Adrenal gland (tissue), 12 donors: Measurements from ENCODE around the gene SYCP2L. TPM values are rescaled to one million over a fixed set of nuclear protein-coding genes. Genes with fewer than 3 reads are reported as not detected.
"Not testable (repeated sequence)": the region's sequence is repeated elsewhere in the genome, so short reads cannot be mapped to it uniquely, and the experiment has no call there.

Experiments
- DNase-seq, 7 donors: peaks; one replicate each; pipeline ENCODE4 v3.0.0-alpha.2; 2019 to 2020
- H3K27ac ChIP-seq, 5 donors: fragments of 200-600 bp; sonication (generic) in 4 of 5; 1 replicate in 3 of 5; 2 replicates in 2 of 5; pipeline versions ENCODE4 v1.5.1 to v1.8.0; 2016 to 2020; ENCODE audit warnings: mild to moderate bottlenecking in 1 of 5
- H3K27me3 ChIP-seq: fragments of 200-600 bp; 2 replicates; pipeline ENCODE4 v1.8.0; 2021
- H3K36me3 ChIP-seq, 2 donors: fragments of 200-600 bp; replicated peaks in 1 of 2; 1 replicate in 1 of 2; 2 replicates in 1 of 2; pipeline versions ENCODE4 v1.5.1 to v1.8.0; 2018 to 2022
- H3K4me1 ChIP-seq, 2 donors: fragments of 200-600 bp; replicated peaks in 1 of 2; 1 replicate in 1 of 2; 2 replicates in 1 of 2; pipeline versions ENCODE4 v1.5.1 to v1.8.0; 2018 to 2021
- H3K4me3 ChIP-seq, 4 donors: fragments of 200-600 bp; sonication (generic) in 3 of 4; one replicate each; pipeline ENCODE4 v1.5.1; 2016 to 2018
- H3K9me3 ChIP-seq, 3 donors: fragments of 200-600 bp; sonication (generic) in 1 of 3; replicated peaks in 1 of 3; 1 replicate in 2 of 3; 2 replicates in 1 of 3; pipeline versions ENCODE4 v1.5.1 to v1.8.0; 2016 to 2021
- POLR2A ChIP-seq, 2 donors: fragments of 450-650 bp; IDR thresholded peaks; one replicate each; pipeline ENCODE4 v1.6.1; 2017; ENCODE audit warnings: antibody characterized with exemption in 2 of 2, mild to moderate bottlenecking in 2 of 2, moderate library complexity in 1 of 2
- WGBS, 4 donors: extraction: QIAGEN DNeasy Blood & Tissue Kit in 2 of 4; methylation state at CpG; one replicate each; pipeline versions ENCODE4 v1.1.5 to v1.1.7; 2013 to 2017; 5-methylcytosine and 5-hydroxymethylcytosine counted together
- intact Hi-C, 2 donors: fragments of 100-400 bp; cut with DNase I; formaldehyde crosslinking; loops; one replicate each; pipeline versions ENCODE4 v1.14.1 to v1.15.0; 2022 to 2023
- polyA plus RNA-seq, 3 donors: library from polyadenylated mRNA; stranded (reverse); fragments of 200-250 nt in 2 of 3; fragments of 350-450 nt in 1 of 3; fragmentation: Illumina TruSeq in 1 of 3; extraction: RNeasy Lipid Tissue Mini Kit (QIAGEN cat#74804) in 1 of 3; gene quantifications; one replicate each; pipeline ENCODE4 v1.2.3, GENCODE V29; 2013 to 2014
- total RNA-seq, 9 donors: library from RNA; depleted of rRNA in 4 of 9; stranded (reverse); fragments of >200 nt in 4 of 9; fragments of 120-200 nt in 1 of 9; fragmentation: NEBNext Ultra II Directional in 1 of 9; extraction: Animal tissue kit (Norgen Biotek cat#: 25700) in 1 of 9; gene quantifications; one replicate each; pipeline versions ENCODE4 v1.1.0 to v1.2.4, GENCODE V29; 2013 to 2023
- TF ChIP-seq, protein P1 (sequence below), 6 experiments: fragments of 450-650 bp in 4 of 6; fragments of 200-600 bp in 2 of 6; sonication (generic) in 1 of 6; IDR thresholded peaks; 1 replicate in 5 of 6; 2 replicates in 1 of 6; pipeline versions ENCODE4 v1.5.1 to v1.8.0; 2016 to 2021; ENCODE audit warnings: antibody characterized with exemption in 6 of 6, mild to moderate bottlenecking in 2 of 6, moderate library complexity in 1 of 6
- donor health status: healthy with polysubstance abuse.
- donor health status: Bipolar disorder and iron deficiency.
- donor health status: DM: yes; HTN: yes; CAD: no.
- donor health status: DM: no; HTN: no; CAD: no.
- donor health status: DM: no; HTN: no; CAD: no.
- donor health status: DM: yes; HTN: yes; CAD: no.

SYCP2L gene
- total and polyA plus RNA-seq, 12 donors, result 0.09 to 3.0 (median 0.64) TPM; not detected in 2

DNA sequence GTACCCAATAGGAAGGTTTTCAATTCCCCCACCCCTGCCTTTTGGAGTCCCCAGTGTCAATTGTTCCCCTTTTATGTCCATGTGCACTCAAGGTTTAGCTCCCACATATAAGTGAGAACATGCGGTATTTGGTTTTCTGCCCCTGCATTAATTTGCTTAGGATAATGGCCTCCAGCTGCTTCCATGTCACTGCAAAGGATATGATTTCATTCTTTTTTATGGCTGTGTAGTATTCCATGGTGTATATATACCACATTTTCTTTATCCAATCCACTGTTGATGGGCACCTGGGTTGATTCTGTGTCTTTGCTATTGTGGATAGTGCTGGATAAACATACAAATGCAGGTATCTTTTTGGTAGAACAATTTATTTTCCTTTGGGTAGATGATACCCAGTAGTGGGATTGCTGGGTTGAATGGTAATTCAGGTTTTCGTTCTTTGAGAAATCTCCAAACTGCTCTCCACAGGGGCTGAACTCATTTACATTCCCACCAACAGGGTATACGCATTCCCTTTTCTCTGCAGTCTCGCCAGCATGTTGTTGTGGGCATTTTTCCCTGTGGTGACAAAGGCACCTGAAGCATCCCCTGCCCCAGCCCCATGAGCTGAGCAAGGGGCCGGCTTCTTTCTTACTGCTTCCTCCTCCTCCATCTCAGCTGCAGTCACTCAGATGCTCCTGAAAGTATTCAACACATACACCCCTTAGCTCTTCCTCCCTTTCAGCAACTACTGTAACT is 90.5 kb downstream of the SYCP2L start:
- no peaks in the 10 kb centered on the region for H3K36me3 ChIP-seq
- WGBS, 4 donors, result 88 to 94% (median 93%) methylated on average over 5 of the region's 5 CpGs
- DNase-seq, result no peak
- TF ChIP-seq, protein P1, sequence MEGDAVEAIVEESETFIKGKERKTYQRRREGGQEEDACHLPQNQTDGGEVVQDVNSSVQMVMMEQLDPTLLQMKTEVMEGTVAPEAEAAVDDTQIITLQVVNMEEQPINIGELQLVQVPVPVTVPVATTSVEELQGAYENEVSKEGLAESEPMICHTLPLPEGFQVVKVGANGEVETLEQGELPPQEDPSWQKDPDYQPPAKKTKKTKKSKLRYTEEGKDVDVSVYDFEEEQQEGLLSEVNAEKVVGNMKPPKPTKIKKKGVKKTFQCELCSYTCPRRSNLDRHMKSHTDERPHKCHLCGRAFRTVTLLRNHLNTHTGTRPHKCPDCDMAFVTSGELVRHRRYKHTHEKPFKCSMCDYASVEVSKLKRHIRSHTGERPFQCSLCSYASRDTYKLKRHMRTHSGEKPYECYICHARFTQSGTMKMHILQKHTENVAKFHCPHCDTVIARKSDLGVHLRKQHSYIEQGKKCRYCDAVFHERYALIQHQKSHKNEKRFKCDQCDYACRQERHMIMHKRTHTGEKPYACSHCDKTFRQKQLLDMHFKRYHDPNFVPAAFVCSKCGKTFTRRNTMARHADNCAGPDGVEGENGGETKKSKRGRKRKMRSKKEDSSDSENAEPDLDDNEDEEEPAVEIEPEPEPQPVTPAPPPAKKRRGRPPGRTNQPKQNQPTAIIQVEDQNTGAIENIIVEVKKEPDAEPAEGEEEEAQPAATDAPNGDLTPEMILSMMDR (IDR thresholded peaks at IDR 0.05), result no peak
- TF ChIP-seq POLR2A (IDR thresholded peaks at IDR 0.05), result no peak
- no peaks in the 10 kb centered on the region for H3K9me3 ChIP-seq
- no peak overlapping the region for H3K4me3 ChIP-seq
- intact Hi-C loops, result no loop called here
- H3K27ac ChIP-seq, result no peak overlapping the region
- H3K4me1 ChIP-seq, result no peaks in the 10 kb centered on the region
- no peaks in the 10 kb centered on the region for H3K27me3 ChIP-seq

DNA sequence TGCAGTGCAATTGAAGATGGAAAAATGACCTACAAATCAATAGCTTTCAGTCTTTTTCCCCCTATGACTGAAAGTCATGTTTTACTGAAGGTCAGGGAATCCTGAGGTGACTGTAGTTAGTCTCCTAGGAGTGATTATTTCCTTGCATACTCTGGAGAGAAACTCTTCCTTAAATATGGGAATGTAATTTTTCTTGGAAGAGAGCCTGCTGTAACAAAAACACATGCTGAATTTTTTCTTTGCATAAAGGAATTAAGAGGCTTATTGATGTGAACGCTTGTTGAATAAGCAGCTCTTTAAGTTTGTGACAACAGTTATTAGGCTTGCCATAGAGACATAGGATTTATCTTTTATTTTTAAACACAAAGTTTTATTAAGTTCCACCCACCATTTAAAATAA is 92.8 kb downstream of the SYCP2L start:
- DNase-seq, result no peak
- intact Hi-C loops, result no loop called here
- WGBS, 4 donors, result 62 to 79% (median 69%) methylated on average over 1 of the region's 1 CpG
- Histone ChIP-seq H3K27ac (no peak overlapping the region), H3K27me3 (no peaks in the 10 kb centered on the region), H3K4me1 (no peaks in the 10 kb centered on the region), H3K9me3 (no peaks in the 10 kb centered on the region), H3K36me3 (no peaks in the 10 kb centered on the region), H3K4me3 (no peak overlapping the region)
- TF ChIP-seq POLR2A (IDR thresholded peaks at IDR 0.05), result no peak
- TF ChIP-seq, protein P1 (IDR thresholded peaks at IDR 0.05), result no peak

DNA sequence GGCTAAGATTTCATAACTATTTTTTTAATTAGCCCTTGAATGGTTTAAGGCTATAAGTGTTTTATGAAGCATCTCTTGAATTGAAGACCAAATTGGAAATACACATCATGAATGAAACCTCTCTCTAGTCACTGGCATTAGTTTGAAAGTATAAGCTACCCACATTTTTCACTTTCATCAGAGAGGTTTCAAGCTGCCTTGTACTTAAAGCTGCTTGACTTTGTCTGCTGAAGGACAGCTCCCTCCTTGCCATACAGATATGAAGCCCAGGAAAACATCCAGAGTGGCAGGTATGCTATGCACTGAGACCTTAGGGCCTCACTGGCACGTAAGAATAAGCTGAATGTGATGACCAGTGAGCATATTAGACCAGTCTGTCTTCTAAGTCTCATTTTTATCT is 94.6 kb downstream of the SYCP2L start:
- WGBS, 4 donors, result 75 to 86% (median 81%) methylated on average over 1 of the region's 1 CpG
- Histone ChIP-seq H3K27me3 (no peaks in the 10 kb centered on the region), H3K9me3 (no peaks in the 10 kb centered on the region), H3K4me1 (no peaks in the 10 kb centered on the region), H3K27ac (no peak overlapping the region), H3K36me3 (no peaks in the 10 kb centered on the region), H3K4me3 (no peak overlapping the region)
- intact Hi-C loops, result no loop called here
- no peak for DNase-seq
- TF ChIP-seq, protein P1 (IDR thresholded peaks at IDR 0.05), result no peak
- TF ChIP-seq POLR2A (IDR thresholded peaks at IDR 0.05), result no peak

DNA sequence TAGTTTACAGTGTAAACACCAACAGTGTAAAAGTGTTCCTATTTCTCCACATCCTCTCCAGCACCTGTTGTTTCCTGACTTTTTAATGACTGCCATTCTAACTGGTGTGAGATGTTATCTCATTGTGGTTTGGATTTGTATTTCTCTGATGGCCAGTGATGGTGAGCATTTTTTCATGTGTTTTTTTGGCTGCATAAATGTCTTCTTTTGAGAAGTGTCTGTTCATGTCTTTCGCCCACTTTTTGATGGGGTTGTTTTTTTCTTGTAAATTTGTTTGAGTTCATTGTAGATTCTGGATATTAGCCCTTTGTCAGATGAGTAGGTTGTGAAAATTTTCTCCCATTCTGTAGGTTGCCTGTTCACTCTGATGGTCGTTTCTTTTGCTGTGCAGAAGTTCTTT is 98.1 kb downstream of the SYCP2L start:
- intact Hi-C loops, DNase-seq, H3K9me3 ChIP-seq, H3K27me3 ChIP-seq, H3K36me3 ChIP-seq, H3K4me1 ChIP-seq, H3K4me3 ChIP-seq, H3K27ac ChIP-seq: not testable (repeated sequence)
- 63 to 83% (median 76%) methylated on average over 1 to 2 of the region's 2 CpGs for WGBS, 4 donors

DNA sequence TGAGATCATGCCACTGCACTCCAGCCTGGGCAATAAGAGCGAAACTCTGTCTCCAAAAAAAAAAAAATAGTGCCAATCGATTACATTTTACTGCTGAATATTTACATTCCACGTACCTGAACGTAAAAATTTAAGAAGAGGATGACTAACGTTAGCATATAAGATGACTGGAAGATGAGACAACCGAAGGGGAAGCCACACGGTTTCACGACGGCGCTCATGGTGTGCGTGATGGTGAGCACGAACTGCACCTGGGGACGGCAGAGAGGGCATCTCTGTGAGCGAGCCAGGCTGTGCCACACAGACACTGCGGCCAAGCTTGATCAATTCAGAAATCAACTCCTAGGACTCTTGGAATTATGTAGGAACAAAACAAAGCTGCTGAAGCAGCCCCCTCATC is 102.7 kb downstream of the SYCP2L start:
- Histone ChIP-seq H3K27ac (no peak overlapping the region), H3K4me1 (no peaks in the 10 kb centered on the region), H3K36me3 (no peaks in the 10 kb centered on the region), H3K9me3 (no peaks in the 10 kb centered on the region), H3K27me3 (no peaks in the 10 kb centered on the region), H3K4me3 (no peak overlapping the region)
- intact Hi-C loops, result no loop called here
- TF ChIP-seq, protein P1 (IDR thresholded peaks at IDR 0.05), result no peak
- no peak for TF ChIP-seq POLR2A (IDR thresholded peaks at IDR 0.05)
- no peak for DNase-seq
- WGBS, 4 donors, result 85 to 96% (median 90%) methylated on average over 15 of the region's 15 CpGs
